AG04450 (cell line): ENCODE results near the gene UBASH3A. TPM values are rescaled to one million over a fixed set of nuclear protein-coding genes. Genes with fewer than 3 reads are reported as not detected.

Experiments
- CTCF ChIA-PET: fragments of 300-600, 350-600 bp; formaldehyde crosslinking; extraction: SDS; loops from one replicate; lab custom pipeline; 2022; ENCODE audit warnings: antibody characterized with exemption, inconsistent platforms; lab: Charles Lee
- POLR2A ChIA-PET: fragments of 350-600 bp; formaldehyde crosslinking; extraction: SDS; loops from one replicate; lab custom pipeline; 2021; ENCODE audit warnings: antibody characterized with exemption, inconsistent platforms; lab: Yijun Ruan, JAX
- DNase-seq: peaks from one replicate; pipeline ENCODE4 v3.0.0-alpha.2; 2011; ENCODE audit warnings: low read depth, low spot score
- H3K27ac ChIP-seq: one replicate; pipeline ENCODE4 v1.5.1; 2012; ENCODE audit warnings: low read depth, low read length, control low read depth
- H3K27me3 ChIP-seq: one replicate; pipeline ENCODE4 v1.6.0; 2012; ENCODE audit warnings: low read length; ENCODE audit not compliant: control insufficient read depth, insufficient read depth
- H3K4me3 ChIP-seq: 2 replicates; pipeline ENCODE4 v1.5.1; 2011; ENCODE audit warnings: mild to moderate bottlenecking, low read depth, low read length, control low read depth
- H3K9me3 ChIP-seq: 2 replicates; pipeline ENCODE4 v1.5.1; 2012; ENCODE audit warnings: low read length; ENCODE audit not compliant: control insufficient read depth, insufficient read depth
- CTCF ChIP-seq: IDR thresholded peaks from 2 replicates; pipeline ENCODE4 v1.5.1; 2011; ENCODE audit warnings: low read depth, low read length, control low read depth, inconsistent platforms
- polyA plus RNA-seq: library from polyadenylated mRNA; depleted of rRNA; stranded (reverse); fragments of >200 nt; gene quantifications from 2 replicates; pipeline ENCODE4 v1.2.3, GENCODE V29; 2011

Gene UBASH3A
- polyA plus RNA-seq, 1 experiment: not detected

GRCh38 chr21:42384989-42385388 is 18.7 kb upstream of the UBASH3A start:
- H3K27me3 ChIP-seq: peaks cover 5% of the 10 kb centered on the region
- H3K9me3 ChIP-seq: no peaks in the 10 kb centered on the region; the same call in 1 of the 2 replicates
- no peak for DNase-seq
- H3K27ac ChIP-seq: no peak overlapping the region
- ChIA-PET POLR2A (no interaction called here), CTCF (no interaction called here)
- TF ChIP-seq CTCF: no peak
- no peak overlapping the region for H3K4me3 ChIP-seq

- no peak for TF ChIP-seq CTCF
- CTCF ChIA-PET: no interaction called here
- Histone ChIP-seq H3K9me3 (no peaks in the 10 kb centered on the region; the same call in 1 of the 2 replicates), H3K27ac (no peak overlapping the region), H3K27me3 (peaks cover 5% of the 10 kb centered on the region), H3K4me3 (no peak overlapping the region)
- DNase-seq: no peak
- POLR2A ChIA-PET: no interaction called here
Observed at GRCh38 chr21:42385619-42386018, 18.1 kb upstream of the UBASH3A start.

DNA sequence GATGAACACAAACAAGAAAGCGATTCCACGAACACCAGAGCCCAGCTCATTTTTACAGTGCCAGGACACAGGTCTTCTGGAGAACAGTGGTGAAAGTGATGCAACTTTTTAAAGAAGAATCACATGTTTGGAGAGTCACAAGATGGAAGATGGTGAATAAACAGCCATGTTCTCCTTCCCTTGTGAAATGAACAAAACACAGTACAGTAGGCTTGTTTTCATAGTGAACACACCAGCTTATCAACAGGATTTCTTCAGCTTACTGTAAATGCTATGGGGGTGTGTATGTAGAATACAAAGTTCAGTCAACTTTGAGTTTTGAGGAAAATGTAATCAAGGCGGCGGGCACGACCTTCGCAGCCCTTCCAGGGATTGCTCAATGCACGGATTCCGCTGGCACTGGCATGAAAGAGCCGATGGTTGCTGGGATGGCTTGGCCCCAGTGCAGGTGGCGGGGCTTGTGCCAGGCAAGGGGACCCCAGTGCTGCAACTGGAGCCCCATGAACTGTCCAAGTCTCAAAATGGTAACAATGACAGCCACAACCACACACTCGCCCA is 17.6 kb upstream of the UBASH3A start:
- H3K27ac ChIP-seq: no peak overlapping the region
- ChIA-PET CTCF (no interaction called here), POLR2A (no interaction called here)
- TF ChIP-seq CTCF: no peak
- H3K27me3 ChIP-seq: peaks cover 5% of the 10 kb centered on the region
- no peak for DNase-seq
- no peak overlapping the region for H3K4me3 ChIP-seq
- H3K9me3 ChIP-seq: no peaks in the 10 kb centered on the region; the same call in 1 of the 2 replicates

DNA sequence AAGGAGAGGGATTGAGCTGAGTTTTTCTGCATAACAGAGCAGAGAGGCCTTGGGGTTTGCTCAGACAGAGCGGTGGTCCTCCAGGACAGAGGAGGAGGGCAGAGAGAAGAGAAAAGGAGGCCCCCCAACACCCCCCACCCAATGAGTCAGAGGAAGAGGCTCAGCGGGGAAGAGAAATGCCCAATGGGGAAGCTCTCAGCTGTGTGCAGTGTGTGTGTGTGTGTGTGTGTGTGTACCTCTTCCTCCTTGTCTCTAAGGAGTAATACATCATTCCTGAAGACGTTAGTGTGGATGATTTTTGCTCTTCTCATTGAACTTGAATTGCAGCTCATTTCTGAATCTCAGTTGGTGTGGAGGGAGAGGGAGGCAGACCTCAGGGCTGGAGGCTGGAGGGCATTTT is 16.5 kb upstream of the UBASH3A start:
- POLR2A ChIA-PET: no interaction called here
- no peak overlapping the region for H3K27ac ChIP-seq
- no peak for TF ChIP-seq CTCF
- H3K9me3 ChIP-seq: no peaks in the 10 kb centered on the region; the same call in 1 of the 2 replicates
- CTCF ChIA-PET: interaction anchor here (0.6 kb wide), 1 partner anchor 229 kb away, joined by 6 read pairs; no protein-coding TSS in a partner anchor
- no peak for DNase-seq
- peaks cover 5% of the 10 kb centered on the region for H3K27me3 ChIP-seq
- no peak overlapping the region for H3K4me3 ChIP-seq

DNA sequence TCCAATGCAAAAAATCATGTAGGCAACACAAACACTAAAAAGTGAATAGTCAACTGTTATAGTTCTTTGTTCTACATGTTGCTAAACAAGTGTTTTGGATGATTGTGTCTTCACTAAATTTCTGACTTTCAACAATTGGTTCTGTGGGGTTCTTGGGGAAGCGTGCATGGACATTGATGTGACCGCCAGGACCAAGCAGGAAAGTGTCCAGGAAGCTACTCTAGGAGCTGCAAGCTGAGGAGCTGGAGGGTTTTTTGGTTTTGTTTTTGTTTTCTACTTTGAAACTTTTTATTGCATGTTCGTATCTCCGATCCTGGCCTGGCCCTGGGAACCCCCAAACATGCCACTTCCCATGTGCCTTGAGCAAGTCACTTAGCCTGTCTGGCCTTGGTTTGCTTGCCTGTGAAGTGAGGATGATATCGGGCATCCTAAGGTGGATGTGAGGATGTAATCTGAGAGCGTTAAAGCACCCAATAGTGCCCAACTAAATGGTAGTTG is 15.8 kb upstream of the UBASH3A start:
- no peak for DNase-seq
- no peak for TF ChIP-seq CTCF
- Histone ChIP-seq H3K4me3 (no peak overlapping the region), H3K27ac (no peak overlapping the region), H3K27me3 (peaks cover 5% of the 10 kb centered on the region), H3K9me3 (no peaks in the 10 kb centered on the region; the same call in 1 of the 2 replicates)
- ChIA-PET CTCF (interaction anchor here (0.6 kb wide), 1 partner anchor 229 kb away, joined by 6 read pairs; no protein-coding TSS in a partner anchor), POLR2A (no interaction called here)
